Fibroblast of lung (primary cell): ENCODE measurements around the gene U2AF1L4.

Experiments
- CTCF ChIP-seq, 2 donors: IDR thresholded peaks in 1 of 2; conservative IDR thresholded peaks in 1 of 2; 1 replicate in 1 of 2; 2 replicates in 1 of 2; pipeline ENCODE4 v1.5.1; 2011 to 2012; ENCODE audit warnings: low read length in 2 of 2, control low read depth in 1 of 2, inconsistent platforms in 1 of 2, low read depth in 1 of 2, mild to moderate bottlenecking in 1 of 2
- EZH2 ChIP-seq: IDR thresholded peaks from 2 replicates; pipeline ENCODE4 v1.5.1; 2012; ENCODE audit warnings: low read length, control low read depth, mild to moderate bottlenecking; ENCODE audit errors: missing control alignments

GRCh38 chr19:35767288-35768081, 22.3 kb upstream of the U2AF1L4 start:
- TF ChIP-seq CTCF (conservative IDR thresholded peaks at IDR 0.05 in 1 of 2, IDR thresholded peaks at IDR 0.05 in 1 of 2; ENCODE audit: low read depth in 1 of 2, low read length in 2 of 2): no peak
- TF ChIP-seq EZH2: no peak
